ENCODE measurements around the gene CYP11A1.

DNA sequence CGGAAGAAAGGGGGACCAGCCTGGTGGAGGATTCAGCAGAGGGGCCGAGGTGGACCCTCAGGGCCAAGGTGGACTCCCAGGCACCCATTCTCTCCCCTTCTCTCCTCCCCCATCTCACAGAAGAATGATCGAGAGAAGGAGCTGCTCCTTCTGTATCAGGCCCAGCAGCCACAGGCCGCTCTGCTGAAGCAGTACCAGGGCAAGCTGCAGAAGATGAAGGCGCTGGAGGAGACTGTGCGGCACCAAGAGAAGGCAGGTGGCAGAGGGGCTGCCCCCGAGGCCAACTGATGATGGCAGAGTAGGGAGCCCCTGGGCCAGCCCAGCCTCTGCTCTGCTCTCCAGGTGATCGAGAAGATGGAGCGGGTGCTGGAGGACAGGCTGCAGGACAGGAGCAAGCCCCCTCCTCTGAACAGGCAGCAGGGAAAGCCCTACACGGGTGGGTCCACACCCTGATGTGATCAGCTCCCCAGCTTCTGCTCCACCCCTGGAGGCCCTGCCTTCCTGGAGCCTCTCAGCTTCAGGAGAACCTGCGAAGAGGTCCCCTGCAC lies 36.5 kb downstream of the CYP11A1 start:
- no peak for TF ChIP-seq POLR2A (IDR thresholded peaks at IDR 0.05; ENCODE audit: low read depth, low read length)
- TF ChIP-seq POLR2AphosphoS5 (IDR thresholded peaks at IDR 0.05; ENCODE audit: low read depth, low read length): no peak
- TF ChIP-seq TAF1 (IDR thresholded peaks at IDR 0.05; ENCODE audit: borderline replicate concordance, low read depth, low read length): no peak

Measured in GM12892 (cell line).